GM08714 (cell line): ENCODE results near the gene SZT2.

Experiments used
- H3K4me3 ChIP-seq: fragments of 200-500 bp; sonication (Bioruptor generic); 2 replicates; pipeline ENCODE4 v1.5.1; 2014; ENCODE audit warnings: mild to moderate bottlenecking, low read length, inconsistent platforms
- ZNF274 ChIP-seq: IDR thresholded peaks from 2 replicates; pipeline ENCODE4 v1.6.1; 2012; ENCODE audit warnings: mild to moderate bottlenecking, low read depth, low read length

The SZT2 gene

DNA sequence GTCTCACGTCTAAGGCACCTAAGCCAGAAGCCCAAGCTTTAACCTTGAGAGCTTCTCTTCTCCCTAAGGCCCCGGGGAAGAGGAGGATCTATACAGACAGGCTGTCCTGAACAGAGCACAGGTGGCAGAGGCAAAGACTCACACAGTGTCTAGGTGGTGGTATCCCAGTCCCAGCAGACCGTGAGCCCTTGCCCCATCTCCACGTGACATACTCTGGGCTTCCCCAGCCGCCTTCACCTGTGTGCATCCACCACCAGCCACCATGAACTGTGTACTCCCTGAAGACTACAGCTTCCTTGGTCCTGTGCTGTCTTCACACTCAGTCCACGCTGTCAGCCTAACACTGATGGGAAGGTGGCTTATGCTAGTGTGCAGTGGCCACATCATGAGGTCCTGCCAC is 31.7 kb downstream of the SZT2 start:
- H3K4me3 ChIP-seq: no peak overlapping the region

DNA sequence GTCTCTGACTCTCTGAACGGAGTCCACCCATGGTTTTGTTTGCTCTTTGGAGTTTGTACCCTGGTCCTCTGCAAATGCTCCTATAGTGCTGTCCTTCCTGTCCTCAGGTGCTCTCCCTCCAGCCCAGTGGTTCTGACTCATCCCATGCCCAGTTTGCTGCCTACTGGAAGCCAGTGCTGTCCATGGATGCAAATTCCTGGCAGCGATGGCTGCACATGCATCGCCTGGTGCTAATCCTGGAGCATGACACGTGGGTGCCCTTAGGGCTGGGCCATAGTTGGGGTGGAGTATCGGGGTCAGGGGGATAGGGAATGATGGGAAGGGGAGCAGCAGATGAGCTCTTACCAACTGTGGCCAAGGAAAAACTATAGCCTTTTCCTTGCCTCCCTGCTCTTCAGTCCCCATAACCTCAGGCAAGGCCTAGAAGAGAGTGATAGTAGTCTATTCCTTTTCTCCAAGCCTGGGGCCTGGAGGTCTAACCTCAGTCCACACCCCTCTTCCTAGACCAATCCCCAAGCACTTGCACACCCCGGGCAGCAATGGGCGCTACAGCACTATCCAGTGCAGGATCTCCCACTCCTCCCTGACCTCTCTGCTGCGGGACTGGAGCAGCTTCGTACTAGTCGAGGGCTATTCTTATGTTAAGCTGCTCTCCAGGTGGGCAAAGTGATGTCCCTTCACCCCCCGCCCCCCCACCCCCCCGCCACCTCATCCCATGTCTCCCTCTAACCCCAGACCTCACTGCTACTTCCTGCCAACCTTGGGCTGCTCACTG is 32.5 kb downstream of the SZT2 start:
- no peak overlapping the region for H3K4me3 ChIP-seq
- TF ChIP-seq ZNF274: no peak

More for the DNA sequence above, 31.7 kb downstream of the SZT2 start:
- no peak for TF ChIP-seq ZNF274

DNA sequence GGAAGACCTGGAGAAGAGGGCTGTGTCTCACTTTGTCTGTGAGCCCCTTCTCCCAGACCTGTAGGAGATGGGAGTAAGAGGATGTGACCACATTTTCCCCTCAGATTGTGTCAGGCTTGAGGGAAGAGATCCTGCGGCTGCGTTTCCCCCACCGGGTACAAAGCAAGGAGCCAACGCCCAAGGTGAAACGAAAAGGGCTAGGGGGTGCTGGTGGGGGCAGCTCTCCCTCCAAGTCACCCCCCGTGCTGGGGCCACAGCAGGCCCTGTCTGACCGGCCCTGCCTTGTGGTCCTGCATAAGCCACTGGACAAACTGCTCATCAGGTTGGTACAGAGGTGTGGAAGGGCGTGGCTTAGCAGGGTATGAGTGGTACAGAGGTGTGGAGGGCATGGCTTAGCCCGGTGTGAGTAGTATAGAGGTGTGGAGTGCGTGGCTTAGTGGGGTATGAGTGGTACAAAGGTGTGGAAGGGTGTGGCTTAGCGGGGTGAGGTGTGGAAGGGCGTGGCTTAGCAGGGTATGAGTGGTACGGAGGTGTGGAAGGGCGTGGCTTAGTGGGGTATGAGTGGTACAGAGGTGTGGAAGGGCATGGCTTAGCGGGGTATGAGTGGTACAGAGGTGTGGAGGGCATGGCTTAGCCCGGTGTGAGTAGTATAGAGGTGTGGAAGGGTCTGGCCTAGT is 33.4 kb downstream of the SZT2 start:
- TF ChIP-seq ZNF274: no peak
- no peak overlapping the region for H3K4me3 ChIP-seq

GRCh38 chr1:43423672-43424550 is 34.2 kb downstream of the SZT2 start:
- H3K4me3 ChIP-seq: no peak overlapping the region
- no peak for TF ChIP-seq ZNF274

- no peak for TF ChIP-seq ZNF274
Observed at GRCh38 chr1:43425045-43425444, 35.3 kb downstream of the SZT2 start.

DNA sequence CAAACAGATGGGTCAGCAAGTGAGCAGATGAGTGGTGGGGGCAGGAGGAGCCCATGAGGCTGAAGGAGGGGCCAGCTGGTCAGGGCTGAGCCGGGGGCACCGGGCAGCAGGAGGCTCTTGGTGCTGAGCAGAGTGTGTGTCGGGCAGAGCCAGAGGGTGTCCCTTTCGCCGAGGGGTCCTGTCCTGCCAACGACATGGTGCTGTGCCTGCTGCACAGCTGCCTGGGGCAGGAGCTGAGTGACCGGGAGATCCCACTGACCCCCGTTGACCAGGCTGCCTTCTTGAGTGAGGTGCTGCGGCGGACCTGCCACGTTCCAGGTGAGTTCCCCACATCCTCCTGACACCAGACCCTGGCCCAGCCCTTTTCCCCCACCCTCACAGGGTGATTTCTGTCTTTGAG is 36.5 kb downstream of the SZT2 start:
- TF ChIP-seq ZNF274: no peak
- H3K4me3 ChIP-seq: no peak overlapping the region

More at GRCh38 chr1:43425045-43425444, 35.3 kb downstream of the SZT2 start:
- H3K4me3 ChIP-seq: no peak overlapping the region

GRCh38 chr1:43427524-43427923 is 37.8 kb downstream of the SZT2 start:
- H3K4me3 ChIP-seq: no peak overlapping the region
- no peak for TF ChIP-seq ZNF274

GRCh38 chr1:43427941-43428340 is 38.2 kb downstream of the SZT2 start:
- TF ChIP-seq ZNF274: no peak
- no peak overlapping the region for H3K4me3 ChIP-seq

DNA sequence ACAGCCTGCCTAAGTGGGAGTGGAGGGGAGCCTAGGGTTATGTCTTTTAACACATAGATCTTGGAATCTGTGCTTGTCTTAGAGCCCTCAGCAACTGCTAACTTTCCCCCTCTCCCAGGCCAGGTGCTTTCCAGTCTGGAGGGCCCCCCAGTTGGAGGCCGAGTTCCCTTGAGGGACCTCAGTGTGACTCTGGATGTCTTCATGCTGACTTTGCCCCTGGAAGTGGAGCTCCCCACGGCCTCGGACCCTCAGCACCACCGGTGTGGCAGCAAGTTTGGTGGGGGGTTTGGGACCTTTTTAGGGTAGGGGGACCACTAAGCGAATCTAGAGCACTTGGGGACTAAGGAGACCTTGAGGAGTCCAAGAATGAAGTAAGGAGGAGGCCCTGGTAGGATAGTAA is 41.1 kb downstream of the SZT2 start:
- no peak overlapping the region for H3K4me3 ChIP-seq
- TF ChIP-seq ZNF274: no peak

GRCh38 chr1:43431676-43432075 is 42.0 kb downstream of the SZT2 start:
- no peak for TF ChIP-seq ZNF274
- H3K4me3 ChIP-seq: no peak overlapping the region

DNA sequence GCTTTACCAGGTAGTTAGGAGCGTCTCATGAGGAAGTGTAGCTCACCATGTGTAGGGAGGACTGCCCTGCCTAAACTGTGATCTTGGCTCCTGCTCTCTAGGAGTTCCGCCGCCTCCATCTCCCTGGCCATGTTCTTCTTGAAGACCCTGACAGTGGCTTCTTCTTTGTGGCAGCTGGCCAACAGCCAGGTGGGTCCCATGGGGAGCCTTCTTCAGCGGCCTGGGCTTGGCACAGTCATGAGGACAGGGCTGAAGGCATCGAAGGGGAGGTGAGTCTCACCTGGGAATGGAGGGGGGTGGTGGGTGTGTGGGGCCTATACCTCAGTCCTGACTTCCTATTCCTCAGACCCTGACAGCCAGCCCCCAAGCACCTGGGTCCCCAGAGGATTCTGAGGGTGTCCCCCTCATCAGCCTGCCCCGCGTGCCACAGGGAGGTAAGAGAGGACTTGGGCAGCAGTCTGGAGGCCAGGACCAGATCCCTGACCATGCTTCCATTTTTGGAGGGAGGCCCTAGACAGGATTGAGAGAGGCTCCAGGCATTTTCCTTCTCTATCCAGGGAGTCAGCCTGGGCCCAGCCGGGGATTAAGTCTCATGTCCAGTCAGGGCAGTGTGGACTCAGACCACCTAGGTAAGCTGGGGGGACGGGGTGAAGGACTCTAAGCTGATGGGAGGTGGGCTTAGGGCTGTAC is 42.6 kb downstream of the SZT2 start:
- H3K4me3 ChIP-seq: no peak overlapping the region
- TF ChIP-seq ZNF274: no peak

DNA sequence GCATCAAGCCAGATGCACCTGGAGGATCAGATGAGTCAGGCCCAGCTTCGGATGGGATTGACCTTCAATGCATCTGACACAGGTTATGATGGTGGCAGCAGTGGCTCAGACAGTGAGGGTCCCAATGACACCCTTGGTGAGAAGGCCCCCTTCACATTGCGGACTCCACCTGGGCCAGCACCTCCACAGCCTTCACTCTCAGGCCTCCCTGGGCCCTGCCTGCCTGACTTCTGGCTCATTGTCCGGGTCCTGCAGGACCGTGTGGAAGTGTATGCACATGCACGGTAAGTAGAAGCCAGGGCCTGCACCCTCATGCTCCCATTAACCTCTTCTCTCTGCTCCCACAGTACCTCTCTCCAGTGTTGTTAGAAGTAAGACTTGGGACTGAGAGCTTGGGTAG is 43.2 kb downstream of the SZT2 start:
- no peak for TF ChIP-seq ZNF274

DNA sequence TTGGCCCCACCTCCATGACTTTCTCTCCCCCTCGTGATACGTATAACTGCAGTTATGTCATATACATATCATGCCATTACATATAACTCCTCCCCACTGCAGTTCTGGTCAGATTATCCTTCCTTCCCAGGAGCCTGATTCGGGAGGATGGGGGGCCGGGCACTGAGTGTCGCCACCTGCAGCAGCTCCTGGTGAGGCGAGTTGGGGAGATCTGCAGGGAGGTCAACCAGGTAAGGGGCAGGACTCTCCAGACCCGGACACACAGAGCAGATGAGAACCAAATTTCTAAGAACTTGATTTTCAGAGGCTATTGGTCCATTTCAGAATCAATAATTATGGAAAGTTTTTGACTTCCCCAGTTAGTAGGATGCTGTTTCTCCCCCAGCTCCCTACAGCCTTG is 44.6 kb downstream of the SZT2 start:
- no peak for TF ChIP-seq ZNF274
- H3K4me3 ChIP-seq: no peak overlapping the region

More for the DNA sequence above, 43.2 kb downstream of the SZT2 start:
- H3K4me3 ChIP-seq: no peak overlapping the region
